ENCODE measurements around the gene YTHDF1.
"Not testable (repeated sequence)": the region's sequence is repeated elsewhere in the genome, so short reads cannot be mapped to it uniquely, and the experiment has no call there.

Gene YTHDF1

DNA sequence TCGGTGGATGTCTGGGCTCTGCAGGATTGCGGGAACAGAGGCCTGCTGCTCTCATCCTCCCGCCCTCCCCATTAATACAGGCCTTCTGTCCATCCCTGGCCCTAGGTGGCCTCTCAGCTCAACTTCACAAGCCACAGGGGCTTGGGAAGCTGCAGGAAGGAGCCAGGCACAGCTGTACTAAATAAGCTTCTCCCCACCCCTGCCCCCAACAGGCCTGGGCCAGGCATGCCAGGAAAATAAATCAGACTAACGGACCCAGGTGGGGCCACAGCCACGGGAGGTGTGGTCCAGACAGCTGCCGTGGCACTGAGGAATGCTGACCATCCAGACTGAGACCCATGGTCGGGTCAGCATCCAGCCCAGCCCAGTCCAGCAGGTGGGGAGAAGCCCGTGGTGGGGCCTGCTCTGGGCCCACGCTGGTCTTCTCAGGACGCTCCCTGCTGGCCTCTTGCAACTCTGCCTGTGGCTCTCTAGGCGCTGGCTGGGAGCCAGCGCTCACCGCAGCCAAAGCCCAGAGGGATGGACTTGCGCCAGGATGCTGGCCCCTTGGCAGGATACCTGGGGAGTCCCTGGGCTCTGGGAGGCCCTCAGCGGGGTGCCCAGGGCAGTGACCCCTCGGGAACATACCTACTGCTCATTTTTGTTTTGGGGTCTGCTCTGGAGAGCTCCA is 8.6 kb upstream of the YTHDF1 start:
- peaks cover 26% of the 10 kb centered on the region for H3K4me1 Mint-ChIP-seq
- no peaks in the 10 kb centered on the region for H3K36me3 Mint-ChIP-seq (ENCODE audit: low read depth)
- H3K4me3 Mint-ChIP-seq, result no peak overlapping the region
- peaks cover 29% of the 10 kb centered on the region for H3K27me3 Mint-ChIP-seq (ENCODE audit: low read depth)
- TF ChIP-seq, protein P1, sequence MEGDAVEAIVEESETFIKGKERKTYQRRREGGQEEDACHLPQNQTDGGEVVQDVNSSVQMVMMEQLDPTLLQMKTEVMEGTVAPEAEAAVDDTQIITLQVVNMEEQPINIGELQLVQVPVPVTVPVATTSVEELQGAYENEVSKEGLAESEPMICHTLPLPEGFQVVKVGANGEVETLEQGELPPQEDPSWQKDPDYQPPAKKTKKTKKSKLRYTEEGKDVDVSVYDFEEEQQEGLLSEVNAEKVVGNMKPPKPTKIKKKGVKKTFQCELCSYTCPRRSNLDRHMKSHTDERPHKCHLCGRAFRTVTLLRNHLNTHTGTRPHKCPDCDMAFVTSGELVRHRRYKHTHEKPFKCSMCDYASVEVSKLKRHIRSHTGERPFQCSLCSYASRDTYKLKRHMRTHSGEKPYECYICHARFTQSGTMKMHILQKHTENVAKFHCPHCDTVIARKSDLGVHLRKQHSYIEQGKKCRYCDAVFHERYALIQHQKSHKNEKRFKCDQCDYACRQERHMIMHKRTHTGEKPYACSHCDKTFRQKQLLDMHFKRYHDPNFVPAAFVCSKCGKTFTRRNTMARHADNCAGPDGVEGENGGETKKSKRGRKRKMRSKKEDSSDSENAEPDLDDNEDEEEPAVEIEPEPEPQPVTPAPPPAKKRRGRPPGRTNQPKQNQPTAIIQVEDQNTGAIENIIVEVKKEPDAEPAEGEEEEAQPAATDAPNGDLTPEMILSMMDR (IDR thresholded peaks at IDR 0.05; ENCODE audit: unreplicated experiment in 3 of 3), result peak in 2 of 3 experiments; percentile 28 to 30
- no peaks in the 10 kb centered on the region for H3K9me3 Mint-ChIP-seq
- peak overlapping the region in 2 of 3 experiments; percentile 68 to 74 for H3K27ac Mint-ChIP-seq

DNA sequence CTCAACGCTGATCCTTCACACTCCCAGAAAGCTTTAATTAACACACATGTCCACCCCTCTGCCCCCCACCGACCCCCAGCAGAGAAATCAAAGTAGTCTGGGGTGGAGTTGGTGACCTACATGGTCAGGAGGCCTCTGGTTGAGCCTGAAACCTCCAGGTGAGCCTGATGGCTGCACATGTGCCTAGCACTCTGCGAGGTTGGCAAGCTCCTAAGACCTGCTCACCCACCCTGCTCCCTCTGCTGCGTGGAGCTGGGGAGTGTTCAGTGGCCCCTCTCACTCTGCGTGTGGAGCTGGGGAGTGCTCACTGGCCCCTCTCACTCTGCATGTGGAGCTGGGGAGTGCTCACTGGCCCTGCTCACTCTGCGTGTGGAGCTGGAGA is 7.9 kb upstream of the YTHDF1 start:
- peaks cover 29% of the 10 kb centered on the region for H3K27me3 Mint-ChIP-seq (ENCODE audit: low read depth)
- H3K9me3 Mint-ChIP-seq, result no peaks in the 10 kb centered on the region
- no peak overlapping the region for H3K4me3 Mint-ChIP-seq
- H3K36me3 Mint-ChIP-seq (ENCODE audit: low read depth), result no peaks in the 10 kb centered on the region
- TF ChIP-seq, protein P1 (IDR thresholded peaks at IDR 0.05; ENCODE audit: unreplicated experiment in 3 of 3), result no peak
- H3K4me1 Mint-ChIP-seq, result peaks cover 24% of the 10 kb centered on the region
- H3K27ac Mint-ChIP-seq, result peak overlapping the region in 1 of 3 experiments; percentile 26

DNA sequence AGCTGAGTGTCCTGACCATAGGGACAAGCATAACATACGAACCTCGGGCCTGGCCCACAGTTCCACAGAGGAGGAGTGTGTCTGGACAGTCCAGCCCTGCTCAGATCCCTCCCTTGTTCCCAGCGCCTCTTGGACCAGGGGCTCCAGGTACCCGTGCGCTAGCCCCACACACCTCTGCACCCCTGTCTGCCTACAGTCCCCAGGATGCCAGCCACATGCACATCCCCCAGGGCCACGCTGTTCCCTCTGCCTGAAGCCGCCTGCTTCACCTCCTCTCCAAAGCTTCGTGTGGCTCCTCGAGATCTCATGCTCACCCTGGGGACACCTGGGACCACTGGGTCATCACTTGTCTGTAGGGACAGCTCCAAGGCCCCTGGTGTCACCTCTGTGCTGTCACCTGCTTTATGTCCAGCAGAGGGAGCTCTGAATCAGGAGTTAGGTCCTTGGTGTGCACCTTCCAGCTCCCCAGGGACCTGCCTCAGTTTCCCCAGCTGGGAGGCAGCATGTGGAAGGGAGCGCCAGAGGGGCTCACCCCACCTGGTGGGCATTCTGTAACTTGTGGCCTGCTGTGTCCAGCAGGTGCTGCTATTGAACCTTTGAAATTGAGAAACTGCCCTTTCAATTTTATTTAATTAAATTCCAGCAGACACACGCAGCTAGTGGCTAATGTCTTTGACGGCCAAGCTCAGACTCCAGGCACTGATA is 7.3 kb upstream of the YTHDF1 start:
- peaks cover 29% of the 10 kb centered on the region for H3K27me3 Mint-ChIP-seq (ENCODE audit: low read depth)
- no peak overlapping the region for H3K4me3 Mint-ChIP-seq
- no peak overlapping the region for H3K27ac Mint-ChIP-seq
- TF ChIP-seq, protein P1 (IDR thresholded peaks at IDR 0.05; ENCODE audit: unreplicated experiment in 3 of 3), result peak; percentile 76 to 84 (median 78)
- H3K9me3 Mint-ChIP-seq, result no peaks in the 10 kb centered on the region
- peaks cover 24% of the 10 kb centered on the region for H3K4me1 Mint-ChIP-seq
- H3K36me3 Mint-ChIP-seq (ENCODE audit: low read depth), result no peaks in the 10 kb centered on the region

DNA sequence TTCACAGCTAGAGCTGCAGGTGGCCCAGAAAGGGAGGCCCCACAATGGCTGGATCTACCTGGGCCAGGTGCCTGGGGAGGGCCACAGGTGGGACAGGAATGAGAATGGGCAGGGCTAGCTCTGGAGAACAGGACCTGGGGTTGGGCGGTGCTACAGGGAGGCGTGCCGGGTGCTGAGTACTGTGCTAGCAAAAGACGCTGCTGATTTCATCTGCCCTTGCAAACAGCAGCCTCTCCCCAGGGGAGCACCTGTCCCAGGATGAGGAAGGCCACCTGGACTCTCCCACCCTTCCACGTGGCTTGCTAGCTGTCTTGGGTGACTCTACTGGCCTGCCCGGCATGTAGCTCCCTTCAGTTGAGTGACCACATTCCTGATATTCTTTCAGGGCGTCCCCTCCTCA is 6.6 kb upstream of the YTHDF1 start:
- Mint-ChIP-seq H3K36me3 (ENCODE audit: low read depth) (no peaks in the 10 kb centered on the region), H3K4me1 (peaks cover 24% of the 10 kb centered on the region), H3K27me3 (ENCODE audit: low read depth) (peaks cover 29% of the 10 kb centered on the region)

DNA sequence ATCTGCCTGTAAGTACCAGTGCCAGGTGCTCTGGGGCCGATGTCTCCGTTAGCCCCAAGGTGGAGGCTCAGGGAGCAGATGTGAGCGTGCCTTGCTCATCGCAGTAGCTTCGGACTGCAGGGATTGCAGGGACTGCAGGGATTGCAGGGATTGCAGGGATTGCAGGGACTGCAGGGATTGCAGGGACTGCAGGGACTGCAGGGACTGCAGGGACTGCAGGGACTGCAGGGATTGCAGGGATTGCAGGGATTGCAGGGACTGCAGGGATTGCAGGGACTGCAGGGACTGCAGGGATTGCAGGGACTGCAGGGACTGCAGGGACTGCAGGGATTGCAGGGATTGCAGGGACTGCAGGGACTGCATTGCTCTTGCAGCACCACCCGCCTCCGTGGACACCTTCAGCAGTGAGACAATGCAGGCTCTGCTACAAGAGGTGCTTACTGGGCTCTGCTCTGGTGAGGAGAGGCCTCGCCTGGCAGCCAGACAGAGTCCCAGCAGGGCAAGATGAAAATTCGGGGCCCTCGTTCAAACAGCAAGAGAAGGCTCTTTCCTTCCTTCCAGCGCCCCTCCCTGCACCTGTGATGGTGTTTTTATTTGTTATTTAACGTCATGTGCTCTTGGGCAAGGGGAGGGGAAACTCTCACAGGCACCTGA is 5.6 kb upstream of the YTHDF1 start:
- H3K4me1 Mint-ChIP-seq, result peaks cover 19% of the 10 kb centered on the region
- peaks cover 29% of the 10 kb centered on the region for H3K27me3 Mint-ChIP-seq (ENCODE audit: low read depth)
- H3K9me3 Mint-ChIP-seq; H3K27ac Mint-ChIP-seq; H3K36me3 Mint-ChIP-seq (ENCODE audit: low read depth); H3K4me3 Mint-ChIP-seq: not testable (repeated sequence)

More for the DNA sequence above, 6.6 kb upstream of the YTHDF1 start:
- H3K9me3 Mint-ChIP-seq, result no peaks in the 10 kb centered on the region
- no peak overlapping the region for H3K4me3 Mint-ChIP-seq
- no peak overlapping the region for H3K27ac Mint-ChIP-seq
- TF ChIP-seq, protein P1 (IDR thresholded peaks at IDR 0.05; ENCODE audit: unreplicated experiment in 3 of 3), result no peak

DNA sequence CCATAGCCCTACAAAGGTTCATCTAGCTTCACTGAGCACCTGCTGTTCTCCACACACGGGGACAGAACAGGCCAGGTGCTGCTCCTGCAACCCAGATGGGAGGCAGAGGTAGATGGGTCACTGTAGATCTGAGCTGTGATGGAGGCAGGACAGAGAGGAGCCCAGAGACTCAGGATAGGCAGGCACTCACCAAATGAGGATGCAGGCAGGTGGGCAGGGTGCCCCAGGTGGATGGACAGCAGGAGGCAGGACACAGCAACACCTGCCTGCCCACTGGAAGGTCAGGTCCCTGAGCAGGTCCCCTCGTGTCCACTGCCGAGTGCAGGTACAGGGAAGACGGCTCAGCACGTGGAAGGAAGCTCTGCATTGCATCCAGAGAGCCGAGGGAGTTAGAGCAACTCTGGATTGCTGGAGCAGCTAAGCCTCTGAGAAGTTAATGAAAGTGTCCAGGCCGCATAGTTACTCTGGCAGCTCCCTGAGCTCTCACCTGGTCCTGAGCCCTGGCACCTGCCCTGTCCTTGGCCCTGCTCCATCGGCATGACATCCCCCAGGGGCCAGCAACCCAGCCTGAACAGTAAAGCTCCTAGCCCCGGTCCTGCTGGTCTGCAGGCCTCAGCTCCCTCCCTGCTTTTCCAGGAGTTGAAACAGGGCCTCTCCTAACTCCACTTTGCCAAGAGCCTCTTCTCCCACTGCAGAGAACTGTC is 4.9 kb upstream of the YTHDF1 start:
- TF ChIP-seq, protein P1 (IDR thresholded peaks at IDR 0.05; ENCODE audit: unreplicated experiment in 3 of 3), result no peak
- H3K4me3 Mint-ChIP-seq, result peak overlapping the region; percentile 8 to 38 (median 35)
- peaks cover 29% of the 10 kb centered on the region for H3K27me3 Mint-ChIP-seq (ENCODE audit: low read depth)
- H3K4me1 Mint-ChIP-seq, result peaks cover 19% of the 10 kb centered on the region
- no peaks in the 10 kb centered on the region for H3K36me3 Mint-ChIP-seq (ENCODE audit: low read depth)
- H3K27ac Mint-ChIP-seq, result no peak overlapping the region
- no peaks in the 10 kb centered on the region for H3K9me3 Mint-ChIP-seq

Data from nephron (organoid).